PFSK-1 (cell line): Measurements from ENCODE around the gene MIX23.

ENCODE experiments used
- FOXP2 ChIP-seq: optimal IDR thresholded peaks from 2 replicates; pipeline ENCODE3; 2011; ENCODE audit warnings: borderline replicate concordance, control low read depth, inconsistent platforms; ENCODE audit not compliant: insufficient read depth; ENCODE audit errors: extremely low read length, extremely low read depth
- POLR2AphosphoS5 ChIP-seq: IDR thresholded peaks from 2 replicates; pipeline ENCODE4 v1.6.1; 2012; ENCODE audit warnings: low read depth, mild to moderate bottlenecking, control low read depth, low read length, moderate library complexity
- SIN3A ChIP-seq: IDR thresholded peaks from 2 replicates; pipeline ENCODE4 v1.6.1; 2012; ENCODE audit warnings: mild to moderate bottlenecking, low read length, moderate library complexity, borderline replicate concordance; ENCODE audit not compliant: insufficient read depth
- TAF1 ChIP-seq: IDR thresholded peaks from 2 replicates; pipeline ENCODE4 v1.6.1; 2012; ENCODE audit warnings: low read length, control low read depth, borderline replicate concordance; ENCODE audit not compliant: insufficient read depth
- TF ChIP-seq, protein P1 (sequence below), 2 experiments: IDR thresholded peaks; 2 replicates each; pipeline versions ENCODE4 v1.6.1 to v1.8.0; 2011 to 2012; ENCODE audit warnings: low read depth in 2 of 2, low read length in 2 of 2, control low read depth in 1 of 2, inconsistent platforms in 1 of 2, mild to moderate bottlenecking in 1 of 2, moderate library complexity in 1 of 2; ENCODE audit not compliant: insufficient read depth in 1 of 2

MIX23 gene

DNA sequence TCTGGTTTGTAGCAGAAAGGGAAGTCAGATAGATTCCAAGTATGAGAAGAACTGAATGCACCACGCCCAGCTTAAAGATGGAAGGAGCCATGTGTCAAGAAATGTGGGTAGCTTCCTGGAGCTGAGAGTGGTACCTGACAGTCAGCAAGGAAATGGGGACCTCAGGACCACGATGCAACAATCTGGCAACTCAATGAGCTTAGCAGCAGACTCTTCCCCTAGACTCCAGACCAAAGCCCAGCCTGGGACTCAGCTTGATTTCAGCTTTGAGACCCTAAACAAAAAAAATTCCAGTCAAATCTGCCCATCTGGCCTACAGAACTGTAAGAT, 24.4 kb downstream of the MIX23 start:
- TF ChIP-seq SIN3A (no peak), FOXP2 (no peak), TAF1 (no peak), POLR2AphosphoS5 (no peak)
- TF ChIP-seq, protein P1, sequence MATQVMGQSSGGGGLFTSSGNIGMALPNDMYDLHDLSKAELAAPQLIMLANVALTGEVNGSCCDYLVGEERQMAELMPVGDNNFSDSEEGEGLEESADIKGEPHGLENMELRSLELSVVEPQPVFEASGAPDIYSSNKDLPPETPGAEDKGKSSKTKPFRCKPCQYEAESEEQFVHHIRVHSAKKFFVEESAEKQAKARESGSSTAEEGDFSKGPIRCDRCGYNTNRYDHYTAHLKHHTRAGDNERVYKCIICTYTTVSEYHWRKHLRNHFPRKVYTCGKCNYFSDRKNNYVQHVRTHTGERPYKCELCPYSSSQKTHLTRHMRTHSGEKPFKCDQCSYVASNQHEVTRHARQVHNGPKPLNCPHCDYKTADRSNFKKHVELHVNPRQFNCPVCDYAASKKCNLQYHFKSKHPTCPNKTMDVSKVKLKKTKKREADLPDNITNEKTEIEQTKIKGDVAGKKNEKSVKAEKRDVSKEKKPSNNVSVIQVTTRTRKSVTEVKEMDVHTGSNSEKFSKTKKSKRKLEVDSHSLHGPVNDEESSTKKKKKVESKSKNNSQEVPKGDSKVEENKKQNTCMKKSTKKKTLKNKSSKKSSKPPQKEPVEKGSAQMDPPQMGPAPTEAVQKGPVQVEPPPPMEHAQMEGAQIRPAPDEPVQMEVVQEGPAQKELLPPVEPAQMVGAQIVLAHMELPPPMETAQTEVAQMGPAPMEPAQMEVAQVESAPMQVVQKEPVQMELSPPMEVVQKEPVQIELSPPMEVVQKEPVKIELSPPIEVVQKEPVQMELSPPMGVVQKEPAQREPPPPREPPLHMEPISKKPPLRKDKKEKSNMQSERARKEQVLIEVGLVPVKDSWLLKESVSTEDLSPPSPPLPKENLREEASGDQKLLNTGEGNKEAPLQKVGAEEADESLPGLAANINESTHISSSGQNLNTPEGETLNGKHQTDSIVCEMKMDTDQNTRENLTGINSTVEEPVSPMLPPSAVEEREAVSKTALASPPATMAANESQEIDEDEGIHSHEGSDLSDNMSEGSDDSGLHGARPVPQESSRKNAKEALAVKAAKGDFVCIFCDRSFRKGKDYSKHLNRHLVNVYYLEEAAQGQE (IDR thresholded peaks at IDR 0.05; ENCODE audit: insufficient read depth in 1 of 2, low read depth in 2 of 2, low read length in 2 of 2), result no peak

DNA sequence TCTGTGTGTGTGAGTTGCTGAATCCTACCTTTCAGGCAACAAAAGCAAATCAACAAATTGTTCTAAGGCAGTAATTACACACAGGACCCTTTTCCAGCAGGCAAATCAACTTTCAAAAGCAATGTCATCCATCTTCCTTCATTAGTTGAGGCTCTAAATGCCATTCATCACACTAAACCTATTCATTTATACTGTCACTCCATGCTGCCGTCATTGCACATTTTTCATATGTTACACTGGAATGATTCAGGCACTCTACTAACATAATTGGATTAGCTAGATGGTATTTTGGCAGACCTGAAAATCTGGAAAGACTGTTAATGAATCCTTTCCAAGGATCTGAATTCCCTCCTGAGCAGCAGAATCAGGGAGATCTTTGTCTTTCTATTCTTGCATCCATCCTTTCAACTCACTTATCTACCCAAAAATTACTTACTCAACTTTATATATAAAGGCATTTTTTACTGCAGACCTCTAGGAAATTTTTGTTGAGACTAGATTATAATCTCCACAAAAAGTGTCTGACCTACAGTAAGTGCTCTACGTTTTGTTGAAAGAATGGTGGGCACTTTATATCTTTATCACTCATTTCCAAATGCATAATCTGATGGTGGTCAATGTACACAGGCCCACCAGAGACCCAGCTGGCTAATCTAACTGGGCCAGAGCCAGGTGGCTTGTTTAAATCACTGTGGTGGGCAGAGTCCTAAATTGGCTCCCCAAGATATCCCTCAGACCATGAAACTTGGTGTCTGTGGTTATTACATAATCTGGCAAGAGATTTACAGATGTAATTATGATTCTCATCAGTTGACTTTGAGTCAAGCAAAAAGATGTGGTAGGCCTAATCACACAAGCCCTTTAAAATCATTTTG, 25.0 kb downstream of the MIX23 start:
- TF ChIP-seq FOXP2 (no peak), TAF1 (no peak), POLR2AphosphoS5 (no peak)
- TF ChIP-seq, protein P1 (IDR thresholded peaks at IDR 0.05; ENCODE audit: insufficient read depth in 1 of 2, low read depth in 2 of 2, low read length in 2 of 2), result no peak

DNA sequence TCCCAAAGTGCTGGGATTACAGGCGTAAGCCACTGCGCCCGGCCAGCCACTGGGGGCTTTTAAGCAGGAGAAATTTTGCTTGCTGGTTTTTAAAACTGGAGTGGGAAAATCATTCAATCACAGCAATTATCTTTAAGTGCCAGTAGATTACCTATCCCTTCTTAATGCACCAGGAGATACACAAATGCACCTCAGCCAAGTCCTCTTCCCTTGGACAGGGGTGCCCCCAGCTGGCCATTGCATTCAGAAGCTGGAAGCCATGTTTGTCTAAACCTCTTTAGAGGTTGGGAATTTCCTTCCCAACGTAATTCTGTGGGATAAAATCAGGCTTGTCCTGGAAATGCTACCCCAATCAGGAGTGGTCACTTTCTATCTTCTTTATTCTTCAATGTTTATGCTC, 26.6 kb downstream of the MIX23 start:
- TF ChIP-seq POLR2AphosphoS5 (no peak), TAF1 (no peak), SIN3A (no peak), FOXP2 (no peak)
- TF ChIP-seq, protein P1 (IDR thresholded peaks at IDR 0.05; ENCODE audit: insufficient read depth in 1 of 2, low read depth in 2 of 2, low read length in 2 of 2), result no peak

DNA sequence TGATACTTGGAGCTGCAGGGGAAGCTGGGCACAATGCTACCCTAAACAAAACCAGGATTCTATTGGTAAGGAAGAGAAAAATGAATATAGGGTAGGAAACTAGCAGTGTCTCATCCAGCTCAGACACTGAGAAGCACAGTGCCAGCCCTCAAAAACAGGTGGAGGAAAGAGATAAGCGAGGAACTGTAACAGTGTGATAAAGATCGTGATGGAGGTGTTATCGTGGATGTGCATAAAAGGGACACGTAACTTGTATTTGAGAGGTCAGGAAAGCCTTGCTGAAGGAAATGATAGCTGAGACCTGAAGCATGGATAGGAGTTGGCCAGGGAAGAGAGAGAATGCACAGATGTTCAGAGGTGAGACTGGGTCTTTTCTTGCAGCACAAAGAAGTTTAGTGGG, 27.4 kb downstream of the MIX23 start:
- TF ChIP-seq TAF1 (no peak), FOXP2 (no peak), POLR2AphosphoS5 (no peak), SIN3A (no peak)
- TF ChIP-seq, protein P1 (IDR thresholded peaks at IDR 0.05; ENCODE audit: insufficient read depth in 1 of 2, low read depth in 2 of 2, low read length in 2 of 2), result no peak
